GM23248 (cell line): ENCODE data around the gene NRP1.

ENCODE experiments used
- EZH2 ChIP-seq: fragments of 200-600 bp; sonication (generic); IDR thresholded peaks from 2 replicates; pipeline ENCODE4 v1.6.1; 2018; ENCODE audit warnings: antibody characterized with exemption, mild to moderate bottlenecking; ENCODE audit not compliant: insufficient read depth, poor library complexity, severe bottlenecking
- EZH2phosphoT487 ChIP-seq: fragments of 200-600 bp; sonication (generic); IDR thresholded peaks from 2 replicates; pipeline ENCODE4 v1.6.1; 2018; ENCODE audit warnings: antibody characterized with exemption, moderate library complexity, mild to moderate bottlenecking, low read depth; ENCODE audit not compliant: insufficient read depth

- no peak for TF ChIP-seq EZH2
- TF ChIP-seq EZH2phosphoT487 = no peak
Observed at GRCh38 chr10:33229949-33230267, 104.6 kb downstream of the NRP1 start.
